CD14-positive monocyte (primary cell): Measurements from ENCODE around the gene AP4M1. TPM values are rescaled to one million over a fixed set of nuclear protein-coding genes. Genes with fewer than 3 reads are reported as not detected.

Experiments
- DNase-seq, 3 donors: peaks; one replicate each; pipeline ENCODE4 v3.0.0-alpha.2; 2011 to 2022
- H2AFZ ChIP-seq: 2 replicates; pipeline ENCODE4 v1.6.0; 2012; ENCODE audit warnings: mild to moderate bottlenecking, low read depth, low read length, inconsistent platforms; ENCODE audit not compliant: insufficient read depth, poor library complexity, severe bottlenecking
- H3K27ac ChIP-seq, 2 donors: 1 replicate in 1 of 2; 2 replicates in 1 of 2; pipeline ENCODE4 v1.5.1; 2012 to 2013; ENCODE audit warnings: low read length in 2 of 2, control low read depth in 1 of 2, inconsistent platforms in 1 of 2, low read depth in 1 of 2, mild to moderate bottlenecking in 1 of 2
- H3K27me3 ChIP-seq, 2 donors: one replicate each; pipeline versions ENCODE4 v1.6.0 to v1.6.1; 2011 to 2013; ENCODE audit warnings: low read length in 2 of 2; ENCODE audit not compliant: control insufficient read depth in 2 of 2, insufficient read depth in 2 of 2
- H3K36me3 ChIP-seq, 2 donors: replicated peaks in 1 of 2; 1 replicate in 1 of 2; 2 replicates in 1 of 2; pipeline versions ENCODE4 v1.5.1 to v1.6.1; 2012 to 2013; ENCODE audit warnings: low read length in 2 of 2, control low read depth in 1 of 2, inconsistent platforms in 1 of 2, mild to moderate bottlenecking in 1 of 2; ENCODE audit not compliant: insufficient read depth in 2 of 2, control insufficient read depth in 1 of 2
- H3K4me1 ChIP-seq, 2 donors: 1 replicate in 1 of 2; 2 replicates in 1 of 2; pipeline versions ENCODE4 v1.5.1 to v1.6.1; 2012 to 2013; ENCODE audit warnings: low read length in 2 of 2, control low read depth in 1 of 2, inconsistent platforms in 1 of 2, mild to moderate bottlenecking in 1 of 2, moderate library complexity in 1 of 2; ENCODE audit not compliant: insufficient read depth in 2 of 2, control insufficient read depth in 1 of 2
- H3K4me2 ChIP-seq: replicated peaks from 2 replicates; pipeline ENCODE3; 2012; ENCODE audit warnings: low read length, moderate library complexity, mild to moderate bottlenecking; ENCODE audit not compliant: poor library complexity, severe bottlenecking; ENCODE audit errors: extremely low read depth
- H3K4me3 ChIP-seq, 3 experiments: fragments of 200-600 bp in 1 of 3; sonication (generic) in 1 of 3; replicated peaks in 1 of 3; 1 replicate in 2 of 3; 2 replicates in 1 of 3; pipeline ENCODE4 v1.5.1; 2011 to 2013; ENCODE audit warnings: low read length in 3 of 3, mild to moderate bottlenecking in 3 of 3, control low read depth in 2 of 3, low read depth in 2 of 3, inconsistent platforms in 1 of 3, moderate library complexity in 1 of 3
- H3K79me2 ChIP-seq: 2 replicates; pipeline ENCODE4 v1.6.0; 2012; ENCODE audit warnings: mild to moderate bottlenecking, control low read depth, inconsistent platforms, low read length, moderate library complexity; ENCODE audit not compliant: insufficient read depth
- H3K9ac ChIP-seq: 2 replicates; pipeline ENCODE4 v1.6.0; 2017; ENCODE audit warnings: low read length, mild to moderate bottlenecking; ENCODE audit not compliant: insufficient read depth, poor library complexity, severe bottlenecking
- H3K9me3 ChIP-seq, 2 donors: replicated peaks in 1 of 2; 1 replicate in 1 of 2; 2 replicates in 1 of 2; pipeline versions ENCODE4 v1.5.1 to v1.6.1; 2012 to 2013; ENCODE audit warnings: low read length in 2 of 2, control low read depth in 1 of 2; ENCODE audit not compliant: control insufficient read depth in 1 of 2, insufficient read depth in 1 of 2
- H4K20me1 ChIP-seq: 2 replicates; pipeline ENCODE4 v1.6.0; 2012; ENCODE audit warnings: mild to moderate bottlenecking, low read length, control low read depth, moderate library complexity; ENCODE audit not compliant: insufficient read depth
- H3K27ac Mint-ChIP-seq, 7 donors: one replicate each; pipeline ENCODE4 v1.8.0; 2020; ENCODE audit warnings: mild to moderate bottlenecking in 7 of 7, mixed read lengths in 7 of 7, moderate library complexity in 6 of 7, inconsistent platforms in 2 of 7
- H3K27me3 Mint-ChIP-seq, 3 donors: one replicate each; pipeline ENCODE4 v1.8.0; 2021 to 2022; ENCODE audit warnings: low read depth in 3 of 3, mild to moderate bottlenecking in 3 of 3, mixed read lengths in 3 of 3, moderate library complexity in 3 of 3, inconsistent platforms in 1 of 3
- H3K36me3 Mint-ChIP-seq, 2 donors: one replicate each; pipeline ENCODE4 v1.8.0; 2020; ENCODE audit warnings: mixed read lengths in 2 of 2, inconsistent platforms in 1 of 2, mild to moderate bottlenecking in 1 of 2
- H3K4me1 Mint-ChIP-seq: one replicate; pipeline ENCODE4 v1.8.0; 2020; ENCODE audit warnings: mild to moderate bottlenecking, mixed read lengths
- H3K4me3 Mint-ChIP-seq, 2 donors: one replicate each; pipeline ENCODE4 v1.8.0; 2020; ENCODE audit warnings: mild to moderate bottlenecking in 2 of 2, mixed read lengths in 2 of 2, moderate library complexity in 1 of 2
- H3K9me3 Mint-ChIP-seq, 7 donors: one replicate each; pipeline ENCODE4 v1.8.0; 2020 to 2022; ENCODE audit warnings: mixed read lengths in 7 of 7, mild to moderate bottlenecking in 6 of 7, moderate library complexity in 6 of 7, inconsistent platforms in 2 of 7
- WGBS: methylation state at CpG from one replicate; pipeline ENCODE4 v1.1.5; 2013; ENCODE audit warnings: missing lambda C conversion rate; ENCODE audit not compliant: insufficient coverage; 5-methylcytosine and 5-hydroxymethylcytosine counted together
- intact Hi-C, 2 donors: fragments of 100-400 bp; cut with micrococcal nuclease; formaldehyde crosslinking; loops; one replicate each; pipeline versions ENCODE4 v1.15.0 to v1.15.1; 2023
- polyA plus RNA-seq, 3 donors: library from polyadenylated mRNA; depleted of rRNA in 1 of 3; unstranded in 2 of 3; stranded (reverse) in 1 of 3; fragments of 300-500 nt in 2 of 3; fragments of >200 nt in 1 of 3; fragmentation: Illumina TruSeq in 2 of 3; gene quantifications; 1 replicate in 2 of 3; 2 replicates in 1 of 3; pipeline ENCODE4 v1.2.3, GENCODE V29; 2012 to 2021
- TF ChIP-seq, protein P1 (sequence below): fragments of 200-600 bp; IDR thresholded peaks from one replicate; pipeline ENCODE4 v1.8.0; 2022; ENCODE audit warnings: antibody characterized with exemption, mild to moderate bottlenecking

Gene AP4M1
- polyA plus RNA-seq, 3 donors: 10.5 to 13.1 (median 12.6) TPM

GRCh38 chr7:100061518-100062193 is 39.8 kb upstream of the AP4M1 start:
- Mint-ChIP-seq H3K36me3 (peaks cover 60 to 79% of the 10 kb centered on the region in 2 donors), H3K4me1 (no peaks in the 10 kb centered on the region), H3K9me3 (peaks cover 0 to 1% (median 0%) of the 10 kb centered on the region in 7 donors), H3K4me3 (no peak overlapping the region), H3K27me3 (peaks cover 0 to 6% (median 1%) of the 10 kb centered on the region in 3 donors), H3K27ac (peak overlapping the region in 2 of 7 donors; percentile 14 to 16)
- no peak for DNase-seq
- Histone ChIP-seq H3K79me2 (no peaks in the 10 kb centered on the region), H3K4me2 (no peak overlapping the region), H3K27ac (no peak overlapping the region), H4K20me1 (no peaks in the 10 kb centered on the region), H3K36me3 (peaks cover 43 to 79% of the 10 kb centered on the region in 2 donors), H3K27me3 (no peaks in the 10 kb centered on the region), H3K4me1 (no peaks in the 10 kb centered on the region), H3K9ac (no peak overlapping the region), H3K9me3 (no peaks in the 10 kb centered on the region), H2AFZ (no peak overlapping the region), H3K4me3 (no peak overlapping the region)
- intact Hi-C loops: no loop called here
- 98% methylated on average over 7 of the region's 11 CpGs for WGBS
- TF ChIP-seq, protein P1, sequence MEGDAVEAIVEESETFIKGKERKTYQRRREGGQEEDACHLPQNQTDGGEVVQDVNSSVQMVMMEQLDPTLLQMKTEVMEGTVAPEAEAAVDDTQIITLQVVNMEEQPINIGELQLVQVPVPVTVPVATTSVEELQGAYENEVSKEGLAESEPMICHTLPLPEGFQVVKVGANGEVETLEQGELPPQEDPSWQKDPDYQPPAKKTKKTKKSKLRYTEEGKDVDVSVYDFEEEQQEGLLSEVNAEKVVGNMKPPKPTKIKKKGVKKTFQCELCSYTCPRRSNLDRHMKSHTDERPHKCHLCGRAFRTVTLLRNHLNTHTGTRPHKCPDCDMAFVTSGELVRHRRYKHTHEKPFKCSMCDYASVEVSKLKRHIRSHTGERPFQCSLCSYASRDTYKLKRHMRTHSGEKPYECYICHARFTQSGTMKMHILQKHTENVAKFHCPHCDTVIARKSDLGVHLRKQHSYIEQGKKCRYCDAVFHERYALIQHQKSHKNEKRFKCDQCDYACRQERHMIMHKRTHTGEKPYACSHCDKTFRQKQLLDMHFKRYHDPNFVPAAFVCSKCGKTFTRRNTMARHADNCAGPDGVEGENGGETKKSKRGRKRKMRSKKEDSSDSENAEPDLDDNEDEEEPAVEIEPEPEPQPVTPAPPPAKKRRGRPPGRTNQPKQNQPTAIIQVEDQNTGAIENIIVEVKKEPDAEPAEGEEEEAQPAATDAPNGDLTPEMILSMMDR: no peak

DNA sequence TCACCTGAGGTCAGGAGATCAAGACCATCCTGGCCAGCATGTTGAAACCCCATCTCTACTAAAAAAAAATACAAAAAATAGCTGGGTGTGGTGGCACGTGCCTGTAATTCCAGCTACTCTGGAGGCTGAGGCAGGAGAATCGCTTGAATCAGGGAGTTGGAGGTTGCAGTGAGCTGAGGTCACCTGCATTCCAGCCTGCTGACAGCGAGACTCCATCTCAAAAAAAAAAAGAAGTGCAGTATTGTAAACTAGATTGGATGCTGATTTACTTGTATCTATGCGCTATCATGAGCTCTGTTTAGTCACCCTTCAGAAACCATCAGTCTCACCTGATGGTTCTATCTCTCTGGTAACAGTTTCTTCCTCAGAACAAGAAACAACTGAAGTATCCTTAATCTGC is 38.1 kb upstream of the AP4M1 start:
- Mint-ChIP-seq H3K27me3 (peaks cover 0 to 6% (median 1%) of the 10 kb centered on the region in 3 donors), H3K4me3 (no peak overlapping the region), H3K36me3 (peaks cover 46 to 72% of the 10 kb centered on the region in 2 donors), H3K4me1 (no peaks in the 10 kb centered on the region), H3K9me3 (peaks cover 0 to 1% (median 0%) of the 10 kb centered on the region in 7 donors), H3K27ac (peak overlapping the region in 2 of 7 donors; percentile 42 to 55)
- H3K4me3 ChIP-seq: no peak overlapping the region
- TF ChIP-seq, protein P1: no peak
- H3K4me1 ChIP-seq: no peaks in the 10 kb centered on the region
- peaks cover 28 to 68% of the 10 kb centered on the region in 2 donors for H3K36me3 ChIP-seq
- no peak overlapping the region for H3K4me2 ChIP-seq
- 100% methylated on average over 1 of the region's 4 CpGs for WGBS
- H3K27ac ChIP-seq: no peak overlapping the region
- no peaks in the 10 kb centered on the region for H3K27me3 ChIP-seq
- intact Hi-C loops: no loop called here
- no peak for DNase-seq
- no peak overlapping the region for H2AFZ ChIP-seq
- H3K9ac ChIP-seq: no peak overlapping the region
- no peaks in the 10 kb centered on the region for H4K20me1 ChIP-seq
- no peaks in the 10 kb centered on the region for H3K79me2 ChIP-seq
- no peaks in the 10 kb centered on the region for H3K9me3 ChIP-seq
